NCI-H1105 (cell line): ENCODE data around the gene NPAS3.
"Not testable (repeated sequence)": the region's sequence is repeated elsewhere in the genome, so short reads cannot be mapped to it uniquely, and the experiment has no call there.

ENCODE experiments used
- DNase-seq: peaks from one replicate; lab custom pipeline; 2025; lab: John Stamatoyannopoulos, UW

NPAS3 gene

GRCh38 chr14:33073023-33073422 is 134.3 kb downstream of the NPAS3 start:
- DNase-seq, result no peak

- DNase-seq, result no peak
Observed at GRCh38 chr14:33081259-33081658, 142.6 kb downstream of the NPAS3 start.

GRCh38 chr14:33085799-33086198 is 147.1 kb downstream of the NPAS3 start:
- DNase-seq, result no peak

GRCh38 chr14:33088274-33088673 is 149.6 kb downstream of the NPAS3 start:
- not testable (repeated sequence) for DNase-seq

GRCh38 chr14:33098016-33098415 is 159.3 kb downstream of the NPAS3 start:
- DNase-seq, result no peak

- no peak for DNase-seq
Observed at GRCh38 chr14:33103489-33103888, 164.8 kb downstream of the NPAS3 start.

GRCh38 chr14:33103966-33104365 is 165.3 kb downstream of the NPAS3 start:
- no peak for DNase-seq

GRCh38 chr14:33110737-33111443 is 172.2 kb downstream of the NPAS3 start:
- no peak for DNase-seq

GRCh38 chr14:33114331-33114730 is 175.7 kb downstream of the NPAS3 start:
- DNase-seq, result no peak

- no peak for DNase-seq
Observed at GRCh38 chr14:33118668-33119067, 180.0 kb downstream of the NPAS3 start.

- DNase-seq, result no peak
Observed at GRCh38 chr14:33120341-33120740, 181.7 kb downstream of the NPAS3 start.

- DNase-seq, result no peak
Observed at GRCh38 chr14:33120966-33121365, 182.3 kb downstream of the NPAS3 start.

- DNase-seq, result no peak
Observed at GRCh38 chr14:33123281-33123680, 184.6 kb downstream of the NPAS3 start.

GRCh38 chr14:33126433-33126832 is 187.8 kb downstream of the NPAS3 start:
- no peak for DNase-seq

GRCh38 chr14:33127531-33127930 is 188.9 kb downstream of the NPAS3 start:
- DNase-seq, result no peak

- no peak for DNase-seq
Observed at GRCh38 chr14:33131801-33132200, 193.1 kb downstream of the NPAS3 start.

- DNase-seq, result no peak
Observed at GRCh38 chr14:33134162-33134561, 195.5 kb downstream of the NPAS3 start.

GRCh38 chr14:33134975-33135374 is 196.3 kb downstream of the NPAS3 start:
- DNase-seq, result no peak

GRCh38 chr14:33150666-33151428 is 212.2 kb downstream of the NPAS3 start:
- no peak for DNase-seq

- peak; percentile 58 for DNase-seq
Observed at GRCh38 chr14:33163109-33163508, 224.4 kb downstream of the NPAS3 start.

GRCh38 chr14:33163600-33163999 is 224.9 kb downstream of the NPAS3 start:
- DNase-seq, result peak; percentile 78

- no peak for DNase-seq
Observed at GRCh38 chr14:33165144-33165925, 226.7 kb downstream of the NPAS3 start.

GRCh38 chr14:33165926-33166289 is 227.2 kb downstream of the NPAS3 start:
- no peak for DNase-seq
